HepG2 (cell line): ENCODE results near the gene CNP. TPM values are rescaled to one million over a fixed set of nuclear protein-coding genes. Genes with fewer than 3 reads are reported as not detected.
A peak's percentile ranks its signal among the peaks of the same experiment; 100 is the strongest.

ENCODE experiments used
- BCL6 ChIP-seq: IDR thresholded peaks from 2 replicates; pipeline ENCODE4 v1.6.1; 2016; ENCODE audit warnings: missing genetic modification reagents, missing compliant biosample characterization
- BCLAF1 ChIP-seq: fragments of 450-650 bp; IDR thresholded peaks from 2 replicates; pipeline ENCODE4 v1.6.1; 2017; ENCODE audit warnings: mild to moderate bottlenecking
- E2F2 ChIP-seq: sonication (generic); formaldehyde crosslinking; IDR thresholded peaks from 2 replicates; pipeline ENCODE4 v1.4.0; 2020; ENCODE audit warnings: missing genetic modification reagents, borderline replicate concordance
- KLF15 ChIP-seq: sonication (generic); formaldehyde crosslinking; IDR thresholded peaks from 2 replicates; pipeline ENCODE4 v1.8.1; 2023; ENCODE audit warnings: borderline replicate concordance, mild to moderate bottlenecking, inconsistent platforms, missing genetic modification reagents, mixed read lengths
- KMT2A ChIP-seq: sonication (generic); formaldehyde crosslinking; IDR thresholded peaks from 2 replicates; pipeline ENCODE4 v1.4.0; 2020; ENCODE audit warnings: missing genetic modification reagents
- NPAS2 ChIP-seq: sonication (generic); formaldehyde crosslinking; IDR thresholded peaks from 2 replicates; pipeline ENCODE4 v1.8.0; 2022; ENCODE audit warnings: mild to moderate bottlenecking, missing genetic modification reagents, borderline replicate concordance
- PBX2 ChIP-seq: IDR thresholded peaks from 2 replicates; pipeline ENCODE4 v1.6.1; 2016; ENCODE audit warnings: control low read depth
- PITX1 ChIP-seq: sonication (generic); formaldehyde crosslinking; IDR thresholded peaks from 2 replicates; pipeline ENCODE4 v1.5.1; 2020; ENCODE audit warnings: mild to moderate bottlenecking, missing genetic modification reagents
- RBFOX2 ChIP-seq: fragments of 200-400 bp; formaldehyde crosslinking; IDR thresholded peaks from 2 replicates; pipeline ENCODE4 v1.6.1; 2017; ENCODE audit warnings: low read depth, mild to moderate bottlenecking, low read length
- SIX4 ChIP-seq: sonication (generic); formaldehyde crosslinking; IDR thresholded peaks from 2 replicates; pipeline ENCODE4 v1.4.0; 2020; ENCODE audit warnings: missing genetic modification reagents
- SMYD3 ChIP-seq: sonication (generic); formaldehyde crosslinking; IDR thresholded peaks from 2 replicates; pipeline ENCODE4 v1.8.1; 2023; ENCODE audit warnings: mild to moderate bottlenecking, missing genetic modification reagents
- TARDBP ChIP-seq: sonication (generic); formaldehyde crosslinking; IDR thresholded peaks from 2 replicates; pipeline ENCODE4 v1.8.0; 2022; ENCODE audit warnings: mild to moderate bottlenecking, missing genetic modification reagents
- ZC3H4 ChIP-seq: sonication (generic); formaldehyde crosslinking; IDR thresholded peaks from 2 replicates; pipeline ENCODE4 v1.4.0; 2020; ENCODE audit warnings: missing genetic modification reagents, borderline replicate concordance
- ZIK1 ChIP-seq: sonication (generic); formaldehyde crosslinking; IDR thresholded peaks from 2 replicates; pipeline ENCODE4 v1.5.0; 2020; ENCODE audit warnings: mild to moderate bottlenecking, low read depth, missing genetic modification reagents, borderline replicate concordance
- ZNF138 ChIP-seq: sonication (generic); formaldehyde crosslinking; IDR thresholded peaks from 2 replicates; pipeline ENCODE4 v1.5.0; 2020; ENCODE audit warnings: mild to moderate bottlenecking, low read depth, missing genetic modification reagents
- ZNF432 ChIP-seq: sonication (generic); formaldehyde crosslinking; IDR thresholded peaks from 2 replicates; pipeline ENCODE4 v1.5.0; 2020; ENCODE audit warnings: missing genetic modification reagents, mild to moderate bottlenecking, borderline replicate concordance
- ZNF503 ChIP-seq: sonication (generic); formaldehyde crosslinking; IDR thresholded peaks from 2 replicates; pipeline ENCODE4 v1.4.0; 2020; ENCODE audit warnings: missing genetic modification reagents
- ZNF556 ChIP-seq: sonication (generic); formaldehyde crosslinking; IDR thresholded peaks from 2 replicates; pipeline ENCODE4 v1.4.0; 2020; ENCODE audit warnings: mild to moderate bottlenecking, missing genetic modification reagents, borderline replicate concordance
- ZNF775 ChIP-seq: sonication (generic); formaldehyde crosslinking; IDR thresholded peaks from 2 replicates; pipeline ENCODE4 v1.4.0; 2020; ENCODE audit warnings: missing genetic modification reagents, mild to moderate bottlenecking, moderate library complexity, borderline replicate concordance
- ZNF788 ChIP-seq: sonication (generic); formaldehyde crosslinking; IDR thresholded peaks from 2 replicates; pipeline ENCODE4 v1.5.0; 2020; ENCODE audit warnings: mild to moderate bottlenecking, missing genetic modification reagents, borderline replicate concordance
- polyA plus RNA-seq, 8 experiments: library from polyadenylated mRNA; depleted of rRNA in 3 of 8; stranded (reverse) in 7 of 8; unstranded in 1 of 8; fragments of >200 nt; fragmentation: Illumina TruSeq in 4 of 8; extraction: Trizol in 4 of 8; gene quantifications; 2 replicates each; pipeline versions ENCODE4 v1.2.1 to v1.2.3, GENCODE V29; 2011 to 2016; ENCODE audit warnings: low read depth in 4 of 8, missing spikeins in 1 of 8, mixed read lengths in 1 of 8; ENCODE audit not compliant: insufficient read depth in 1 of 8
- total RNA-seq, 5 experiments: library from RNA; depleted of rRNA; stranded (reverse); fragments of >200 nt; fragmentation: Illumina TruSeq; extraction: Trizol; gene quantifications; 2 replicates each; pipeline ENCODE4 v1.2.3, GENCODE V29; 2016; ENCODE audit warnings: low read depth in 1 of 5

Gene CNP
- total and polyA plus RNA-seq, 2 of the 13 experiments (the other 11 are each of a cell fraction or from before 2014, with no cell fraction given), result 97.2 to 161 TPM

GRCh38 chr17:41966463-41967140 is at the start of gene CNP (continued):
- TF ChIP-seq ZNF138 (CRISPR knock-in tag), result no peak; the same call in 1 of the 2 replicates
- TF ChIP-seq ZNF556 (CRISPR knock-in tag), result peak; percentile 79
- TF ChIP-seq PBX2 (CRISPR knock-in tag), result no peak
- TF ChIP-seq ZNF503 (CRISPR knock-in tag), result peak; percentile 64; the same call in 1 of the 2 replicates
- TF ChIP-seq SMYD3 (CRISPR knock-in tag), result peak; percentile 79; the same call in 1 of the 2 replicates
- peak; percentile 49; the same call in 1 of the 2 replicates for TF ChIP-seq BCL6
- peak; percentile 99 for TF ChIP-seq RBFOX2
- no peak for TF ChIP-seq BCLAF1
- TF ChIP-seq ZNF775 (CRISPR knock-in tag), result peak; percentile 77; the same call in 1 of the 2 replicates
- no peak for TF ChIP-seq SIX4 (CRISPR knock-in tag)
- TF ChIP-seq ZNF432 (CRISPR knock-in tag), result no peak
- no peak; the same call in 1 of the 2 replicates for TF ChIP-seq PITX1
- peak; percentile 59; the same call in 1 of the 2 replicates for TF ChIP-seq ZNF788 (CRISPR knock-in tag)
- TF ChIP-seq KLF15 (CRISPR knock-in tag), result 0 out of 2 replicates have a peak, but pooled peaks have one; percentile 63
- peak; percentile 53; the same call in 1 of the 2 replicates for TF ChIP-seq ZC3H4
- no peak for TF ChIP-seq NPAS2 (CRISPR knock-in tag)
- peak; percentile 83 for TF ChIP-seq KMT2A (CRISPR knock-in tag)
- TF ChIP-seq ZIK1, result peak; percentile 71; the same call in 1 of the 2 replicates
- peak; percentile 75; the same call in 1 of the 2 replicates for TF ChIP-seq TARDBP (CRISPR knock-in tag)
- TF ChIP-seq E2F2 (CRISPR knock-in tag), result peak; percentile 14; the same call in 1 of the 2 replicates
